IPS DF 6.9 (cell line): ENCODE measurements around the gene NME2.
"Not testable (repeated sequence)": the region's sequence is repeated elsewhere in the genome, so short reads cannot be mapped to it uniquely, and the experiment has no call there.

Source experiments
- DNase-seq: peaks from one replicate; pipeline ENCODE4 v3.0.0-alpha.2; 2013; ENCODE audit warnings: low read depth, low spot score
- H3K27ac ChIP-seq: one replicate; pipeline ENCODE4 v1.5.1; 2013; ENCODE audit warnings: low read length, control low read depth
- H3K27me3 ChIP-seq: 2 replicates; pipeline ENCODE4 v1.6.1; 2013; ENCODE audit warnings: mild to moderate bottlenecking, low read length; ENCODE audit not compliant: control insufficient read depth, insufficient read depth
- H3K36me3 ChIP-seq: 2 replicates; pipeline ENCODE4 v1.6.1; 2013; ENCODE audit warnings: low read length; ENCODE audit not compliant: control insufficient read depth, insufficient read depth
- H3K4me1 ChIP-seq: 2 replicates; pipeline ENCODE4 v1.6.1; 2013; ENCODE audit warnings: low read length; ENCODE audit not compliant: control insufficient read depth, insufficient read depth
- H3K4me3 ChIP-seq: 2 replicates; pipeline ENCODE4 v1.5.1; 2013; ENCODE audit warnings: mild to moderate bottlenecking, low read length
- H3K9me3 ChIP-seq: 2 replicates; pipeline ENCODE4 v1.6.1; 2013; ENCODE audit warnings: low read length, inconsistent platforms; ENCODE audit not compliant: control insufficient read depth, insufficient read depth
- WGBS: extraction: QIAGEN DNeasy Blood & Tissue Kit; methylation state at CpG from one replicate; pipeline ENCODE4 v1.1.7; 2013; ENCODE audit warnings: mixed read lengths, missing lambda C conversion rate; ENCODE audit not compliant: insufficient read length, insufficient coverage; 5-methylcytosine and 5-hydroxymethylcytosine counted together

NME2 gene

DNA sequence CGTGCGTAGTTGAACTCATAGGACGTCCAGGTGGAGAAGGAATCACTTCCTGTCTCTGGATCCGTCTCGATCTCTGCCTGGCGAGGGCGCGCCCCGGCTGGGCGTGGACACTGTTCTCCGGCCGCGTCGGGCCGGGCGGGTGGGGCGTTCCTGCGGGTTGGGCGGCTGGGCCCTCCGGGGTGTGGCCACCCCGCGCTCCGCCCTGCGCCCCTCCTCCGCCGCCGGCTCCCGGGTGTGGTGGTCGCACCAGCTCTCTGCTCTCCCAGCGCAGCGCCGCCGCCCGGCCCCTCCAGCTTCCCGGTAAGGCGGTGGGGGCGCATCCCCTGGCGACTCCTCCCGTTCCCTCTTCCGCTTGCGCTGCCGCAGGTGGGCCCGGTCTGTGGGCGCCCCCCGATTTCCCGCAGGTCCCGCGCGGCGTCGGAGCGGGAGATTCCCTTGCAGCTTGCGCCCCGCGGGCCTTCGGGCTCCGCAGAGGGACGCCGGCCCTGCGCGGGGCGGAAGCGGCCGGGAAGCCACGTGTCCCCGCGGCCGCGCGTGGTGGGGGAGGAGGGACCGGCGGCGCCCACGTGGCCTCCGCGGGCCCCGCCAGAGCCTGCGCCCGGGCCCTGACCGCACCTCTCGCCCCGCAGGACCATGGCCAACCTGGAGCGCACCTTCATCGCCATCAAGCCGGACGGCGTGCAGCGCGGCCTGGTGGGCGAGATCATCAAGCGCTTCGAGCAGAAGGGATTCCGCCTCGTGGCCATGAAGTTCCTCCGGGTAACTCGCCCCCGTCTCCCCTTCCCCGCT lies at the start of gene NME2:
NME2 (plus strand) TSS at position 214 of the 789 bp plus-strand sequence; CDS start at position 634, 420 bp downstream.
- H3K36me3 ChIP-seq, result peaks cover 14% of the 10 kb centered on the region; the same call in 1 of the 2 replicates
- no peaks in the 10 kb centered on the region for H3K9me3 ChIP-seq
- peak; percentile 54 for DNase-seq
- WGBS, result no CpG with 5 or more reads among the region's 98 CpGs
- peak within 1 kb of the TSS; percentile 58 for H3K4me3 ChIP-seq
- no peaks in the 10 kb centered on the region for H3K4me1 ChIP-seq
- H3K27me3 ChIP-seq, result no peaks in the 10 kb centered on the region
- no peak within 1 kb of the TSS for H3K27ac ChIP-seq

DNA sequence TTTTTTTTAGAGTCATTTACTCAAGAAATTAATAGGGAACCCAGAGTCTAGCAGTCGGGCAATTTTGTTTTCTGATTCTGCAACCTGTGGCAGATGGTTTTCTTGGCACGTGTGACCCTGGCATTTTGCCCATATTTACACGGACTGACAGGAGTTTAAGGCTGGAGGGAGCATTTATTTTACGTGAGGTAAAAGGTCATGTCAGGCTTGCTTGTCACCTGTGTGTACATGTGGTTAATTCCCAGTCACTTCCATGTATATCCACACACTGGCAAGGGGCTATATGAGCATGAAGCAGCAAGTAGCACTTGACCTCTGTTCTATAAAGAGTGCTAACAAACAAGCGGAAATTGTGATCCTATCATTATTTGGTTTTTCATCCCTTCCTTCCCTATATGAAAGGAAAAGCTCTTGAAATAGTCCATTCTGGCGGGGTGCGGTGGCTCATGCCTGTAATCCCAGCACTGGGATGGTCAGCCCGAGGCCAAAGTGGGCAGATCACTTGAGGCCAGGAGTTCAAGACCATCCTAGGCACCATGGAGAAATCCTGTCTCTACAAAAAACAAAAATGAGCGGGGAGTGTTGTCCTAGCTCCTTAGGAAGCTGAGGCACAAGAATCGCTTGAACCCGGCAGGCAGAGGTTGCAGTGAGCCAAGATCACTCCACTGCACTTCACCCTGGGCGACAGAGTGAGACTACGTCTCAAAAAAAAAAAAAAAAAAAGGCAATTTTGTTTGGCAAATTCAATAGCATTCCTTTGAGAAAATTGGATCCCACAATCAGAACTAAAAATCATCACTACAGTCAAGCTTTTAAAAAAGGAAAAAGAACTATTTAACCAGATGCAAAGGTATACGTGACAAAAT lies 47.6 kb upstream of the NME2 start:
- H3K9me3 ChIP-seq, result no peaks in the 10 kb centered on the region
- no peak overlapping the region for H3K4me3 ChIP-seq
- H3K4me1 ChIP-seq, result no peaks in the 10 kb centered on the region
- no CpG with 5 or more reads among the region's 14 CpGs for WGBS
- H3K36me3 ChIP-seq, result no peaks in the 10 kb centered on the region
- no peaks in the 10 kb centered on the region for H3K27me3 ChIP-seq
- no peak overlapping the region for H3K27ac ChIP-seq
- DNase-seq, result no peak

DNA sequence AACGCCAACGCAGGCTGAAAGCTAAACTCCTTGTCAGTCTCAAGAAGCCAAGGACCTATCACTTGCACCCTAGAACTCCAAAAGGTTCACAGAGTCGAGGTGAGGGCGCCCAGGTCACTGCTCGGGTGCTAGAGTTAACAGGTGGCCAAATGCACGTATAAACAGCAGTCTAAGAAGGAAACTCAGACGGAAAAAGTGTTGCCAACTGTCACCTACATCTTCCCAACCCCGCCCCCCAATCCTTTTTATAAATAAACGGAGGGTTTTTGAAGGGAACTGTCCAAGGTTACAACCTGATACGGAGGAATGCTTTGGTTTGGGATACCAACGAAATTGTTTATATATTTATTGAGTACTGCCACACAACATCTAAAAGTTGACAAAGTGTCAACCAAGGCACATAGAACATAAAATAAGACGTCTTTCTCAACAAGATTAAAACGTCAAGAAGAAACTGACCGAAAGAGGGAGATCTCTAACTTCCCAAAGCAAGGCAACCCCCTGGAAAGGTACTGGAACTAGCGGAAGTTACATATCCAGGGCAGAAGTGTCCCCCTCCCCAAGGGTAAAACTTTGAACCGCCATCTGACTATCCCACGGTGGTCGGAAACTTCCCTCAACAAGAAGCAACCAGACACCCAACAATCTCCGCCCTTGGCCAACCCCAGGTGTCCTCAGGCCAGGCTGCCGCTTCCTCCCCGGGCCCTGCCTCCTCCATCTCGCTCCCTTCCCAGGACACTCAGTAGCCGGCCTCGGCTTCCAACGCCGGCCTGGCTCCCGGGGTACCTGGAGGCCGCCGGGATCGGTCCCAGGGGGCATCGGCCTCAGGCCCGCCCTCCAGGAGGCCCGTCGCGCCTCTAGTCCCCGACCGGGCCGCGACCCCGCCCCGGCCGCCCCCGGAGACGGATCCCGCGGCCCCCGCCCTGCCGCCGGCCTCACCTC lies 46.5 kb upstream of the NME2 start:
- Histone ChIP-seq H3K9me3 (no peaks in the 10 kb centered on the region), H3K27ac (no peak overlapping the region), H3K4me3 (peak overlapping the region; percentile 79), H3K27me3 (no peaks in the 10 kb centered on the region), H3K36me3 (no peaks in the 10 kb centered on the region), H3K4me1 (no peaks in the 10 kb centered on the region)
- no peak for DNase-seq
- WGBS, result no CpG with 5 or more reads among the region's 49 CpGs

DNA sequence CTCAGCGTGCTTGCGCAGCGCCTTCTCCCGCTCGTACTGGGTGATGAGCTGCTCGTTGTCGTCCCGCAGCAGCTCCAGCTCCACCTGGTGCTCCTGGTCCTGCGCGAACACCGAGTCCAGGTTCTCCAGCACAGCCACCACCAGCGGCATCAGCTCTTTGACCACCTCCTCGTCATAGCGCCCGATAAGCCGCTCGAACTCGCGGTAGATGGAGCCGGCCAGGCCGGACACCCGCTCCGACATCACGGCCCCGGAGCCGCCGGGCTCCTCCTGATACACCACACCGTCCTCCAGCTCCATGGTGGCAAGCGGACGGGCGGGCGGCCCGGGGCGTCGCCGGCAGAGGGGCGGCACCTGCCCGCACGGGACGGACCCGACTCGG lies 45.9 kb upstream of the NME2 start:
- H3K36me3 ChIP-seq, result no peaks in the 10 kb centered on the region
- peak overlapping the region; percentile 79 for H3K4me3 ChIP-seq
- H3K27me3 ChIP-seq, result no peaks in the 10 kb centered on the region
- no peak for DNase-seq
- no peaks in the 10 kb centered on the region for H3K4me1 ChIP-seq
- no peaks in the 10 kb centered on the region for H3K9me3 ChIP-seq
- H3K27ac ChIP-seq, result no peak overlapping the region
- WGBS, result no CpG with 5 or more reads among the region's 42 CpGs

DNA sequence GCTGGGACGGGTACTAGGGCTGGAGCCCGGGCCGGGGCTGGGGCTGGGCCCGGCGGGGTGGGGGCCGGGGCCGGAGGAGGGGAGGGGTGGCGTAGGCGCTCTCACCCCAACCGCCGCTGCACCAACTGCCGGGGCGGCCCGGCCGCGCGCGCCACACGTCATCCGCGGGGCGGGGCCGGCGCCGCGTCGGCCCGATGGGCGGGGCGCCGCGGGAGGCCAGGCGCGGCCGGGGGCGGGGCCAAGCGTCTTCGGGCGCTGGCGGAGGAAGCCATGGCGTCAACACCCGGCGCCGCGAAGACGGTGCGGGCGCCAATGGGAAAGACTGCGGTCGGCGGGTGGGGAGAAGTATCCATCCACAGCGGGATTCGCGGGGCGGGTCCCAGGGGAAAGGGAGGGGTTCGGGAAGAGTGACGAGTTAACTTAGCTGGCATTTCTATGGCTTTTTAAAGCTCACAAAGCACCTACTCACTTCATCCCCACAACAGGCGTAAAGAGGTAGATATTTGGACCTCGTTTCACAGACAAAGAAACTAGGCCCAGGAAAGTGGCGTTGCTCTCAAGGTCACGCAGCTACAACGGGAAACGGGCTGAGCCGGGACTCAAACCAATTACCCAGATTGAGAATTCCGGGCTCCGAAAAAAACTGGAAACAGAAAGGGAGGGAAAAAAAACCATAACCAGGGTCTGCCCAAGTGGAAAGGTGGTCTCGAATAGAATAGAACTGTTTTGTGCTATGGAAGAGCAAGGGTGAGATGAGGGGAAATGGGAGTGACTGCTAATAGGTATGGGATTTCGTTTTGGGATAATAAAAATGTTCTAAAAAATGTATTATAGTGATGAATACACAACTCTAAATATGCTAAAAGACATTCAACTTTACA lies 45.2 kb upstream of the NME2 start, which contains the start of gene SPAG9:
SPAG9 (minus strand) TSS at position 130 of the 881 bp plus-strand sequence. CDS start 212 bp downstream, outside the sequence.
- no peaks in the 10 kb centered on the region for H3K9me3 ChIP-seq
- no peaks in the 10 kb centered on the region for H3K27me3 ChIP-seq
- no peaks in the 10 kb centered on the region for H3K4me1 ChIP-seq
- H3K27ac ChIP-seq, result no peak within 1 kb of the TSS
- no peaks in the 10 kb centered on the region for H3K36me3 ChIP-seq
- no CpG with 5 or more reads among the region's 68 CpGs for WGBS
- H3K4me3 ChIP-seq, result peak within 1 kb of the TSS; percentile 82
- DNase-seq, result peak; percentile 58

DNA sequence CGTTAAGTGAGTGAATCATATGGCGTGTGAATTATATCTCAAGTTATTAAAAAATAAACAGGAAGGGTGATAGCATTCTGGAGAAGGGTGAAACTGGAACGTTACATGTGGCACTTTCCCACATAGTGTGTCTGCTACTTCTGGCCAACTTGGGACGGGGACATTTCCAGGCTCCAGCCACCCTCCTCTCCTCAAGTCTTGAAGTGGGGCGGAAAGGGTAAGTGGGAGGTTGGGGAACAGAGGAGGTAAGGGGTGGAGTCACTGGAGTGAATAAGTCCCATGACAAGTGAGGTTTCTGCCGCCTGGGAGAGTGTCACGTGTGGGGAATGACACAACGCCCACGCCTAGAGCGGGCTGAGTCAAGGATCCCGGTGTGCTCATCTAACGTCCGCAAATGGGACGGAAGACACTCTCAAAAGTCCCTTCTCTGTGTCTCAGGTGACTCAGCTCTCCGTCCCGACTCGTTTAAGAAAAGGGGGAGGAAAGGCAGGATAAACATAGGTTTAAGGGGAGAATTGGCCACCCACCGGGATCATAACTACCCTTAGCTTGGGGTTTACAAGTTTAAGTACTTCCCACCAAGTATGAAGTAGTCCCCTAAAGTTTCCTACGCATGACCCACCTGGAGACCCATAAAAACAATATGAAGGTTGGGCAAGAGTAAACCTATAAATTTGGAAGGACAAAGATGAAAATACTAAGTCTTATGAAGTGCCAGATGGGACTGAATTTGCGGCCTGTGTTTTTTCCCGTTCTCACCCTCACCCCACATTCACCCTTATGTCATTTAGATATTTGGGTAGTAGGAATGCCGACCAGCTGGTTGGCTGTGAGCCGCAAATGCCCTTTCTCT lies 44.4 kb upstream of the NME2 start:
- Histone ChIP-seq H3K4me1 (no peaks in the 10 kb centered on the region), H3K9me3 (no peaks in the 10 kb centered on the region), H3K4me3 (peak overlapping the region; percentile 37; the same call in 1 of the 2 replicates), H3K27ac (no peak overlapping the region), H3K27me3 (no peaks in the 10 kb centered on the region), H3K36me3 (no peaks in the 10 kb centered on the region)
- peak; percentile 37 for DNase-seq
- WGBS, result no CpG with 5 or more reads among the region's 23 CpGs

DNA sequence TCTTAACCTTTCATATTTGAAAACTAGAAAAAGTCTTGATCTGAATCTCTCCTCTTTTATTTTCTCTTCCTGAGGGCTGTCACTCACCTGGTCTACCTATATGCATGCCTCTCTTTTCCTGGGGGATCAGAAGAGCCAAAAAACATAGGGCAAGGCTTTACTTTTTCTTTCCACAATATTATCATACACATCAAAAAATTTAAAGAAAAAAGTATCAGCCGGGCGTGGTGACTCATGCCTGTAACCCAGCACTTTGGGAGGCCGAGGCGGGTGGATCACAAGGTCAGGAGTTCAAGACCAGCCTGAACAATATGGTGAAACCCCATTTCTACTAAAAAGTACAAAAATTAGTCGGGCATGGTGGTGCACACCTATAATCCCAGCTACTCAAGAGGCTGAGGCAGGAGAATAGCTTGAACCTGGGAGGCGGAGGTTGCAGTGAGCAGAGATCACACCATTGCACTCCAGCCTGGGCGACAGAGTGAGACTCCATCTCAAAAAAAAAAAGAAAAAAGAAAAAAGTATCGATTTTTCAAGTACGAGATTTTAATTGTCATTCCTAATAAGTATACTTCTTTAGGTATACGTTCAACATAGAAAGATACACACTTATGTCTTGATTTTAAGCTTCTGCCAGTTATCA lies 43.6 kb upstream of the NME2 start:
- H3K36me3 ChIP-seq, H3K4me3 ChIP-seq: not testable (repeated sequence)
- no CpG with 5 or more reads among the region's 10 CpGs for WGBS

DNA sequence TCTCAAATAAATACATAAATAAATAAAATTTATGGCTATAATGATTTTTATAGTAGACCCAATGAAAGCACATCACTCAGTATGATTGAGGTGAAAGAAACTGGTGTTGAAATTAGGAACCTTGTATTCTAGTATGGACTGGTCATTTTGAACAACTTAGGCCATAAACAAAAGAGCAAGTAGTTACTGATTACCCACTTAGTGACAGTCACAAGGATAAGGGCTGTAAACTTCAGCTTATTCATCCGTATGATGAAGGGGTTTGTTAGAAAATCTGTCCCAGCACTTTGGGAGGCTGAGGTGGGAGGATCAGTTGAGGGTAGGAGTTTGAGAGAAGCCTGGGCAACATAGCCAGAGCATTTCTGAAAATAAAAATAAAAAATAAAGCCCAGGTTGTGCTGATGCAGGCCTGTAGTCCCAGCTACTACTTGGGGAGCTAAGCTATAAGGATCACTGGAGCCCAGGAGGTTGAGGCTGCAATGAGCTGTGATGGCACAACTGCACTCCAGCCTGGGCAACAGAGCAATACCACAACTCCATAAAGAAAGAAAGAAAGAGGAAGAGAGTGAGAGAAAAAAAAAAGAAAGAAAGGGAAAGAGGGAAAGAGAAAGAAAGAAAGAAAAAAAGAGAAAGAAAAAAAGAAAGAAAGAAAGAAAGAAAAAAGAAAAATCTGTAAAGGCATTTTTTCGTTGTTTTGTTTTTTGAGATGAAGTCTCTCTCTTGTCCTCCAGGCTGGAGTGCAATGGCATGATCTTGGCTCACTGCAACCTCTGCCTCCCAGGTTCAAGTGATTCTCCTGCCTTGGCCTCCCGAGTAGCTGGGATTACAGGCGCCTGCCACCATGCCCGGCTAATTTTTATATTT lies 41.3 kb upstream of the NME2 start:
- no peaks in the 10 kb centered on the region for H3K36me3 ChIP-seq
- no peaks in the 10 kb centered on the region for H3K4me1 ChIP-seq
- no peak overlapping the region for H3K4me3 ChIP-seq
- WGBS, result no CpG with 5 or more reads among the region's 5 CpGs
- no peaks in the 10 kb centered on the region for H3K27me3 ChIP-seq
- no peak for DNase-seq
- H3K27ac ChIP-seq, result no peak overlapping the region
- no peaks in the 10 kb centered on the region for H3K9me3 ChIP-seq

More for the DNA sequence above, 43.6 kb upstream of the NME2 start:
- not testable (repeated sequence) for H3K9me3 ChIP-seq, H3K27me3 ChIP-seq, H3K4me1 ChIP-seq, DNase-seq, H3K27ac ChIP-seq
